K562 (cell line): Measurements from ENCODE around the gene SLC5A10. TPM values are rescaled to one million over a fixed set of nuclear protein-coding genes. Genes with fewer than 3 reads are reported as not detected.
A peak's percentile ranks its signal among the peaks of the same experiment; 100 is the strongest.

Experiments
- ATAC-seq: fragments of 200-7000 bp; cut with Tn5 transposase; 3 replicates; pipeline ENCODE4 v1.9.1; 2020; ENCODE audit warnings: moderate library complexity
- BruUV-seq: library from RNA; stranded (reverse); fragments of 400-500 nt; replicated peaks from 2 replicates; lab custom pipeline; 2021; lab: Mats Ljungman, UMichigan
- CTCF ChIA-PET: fragments of 300-600 bp; formaldehyde crosslinking; extraction: SDS; loops from one replicate; lab custom pipeline; 2021; ENCODE audit warnings: low intra/inter-chr PET ratio; lab: Yijun Ruan, JAX
- POLR2A ChIA-PET: fragments of 300-600, 350-650 bp; sonication (Branson Sonifier 250); formaldehyde crosslinking; extraction: SDS; loops from one replicate; lab custom pipeline; 2021; ENCODE audit warnings: antibody characterized with exemption, inconsistent platforms; lab: Yijun Ruan, JAX
- DNase-seq, 4 experiments: peaks; one replicate each; pipeline versions ENCODE4 v3.0.0 to v3.0.0-alpha.2; 2011 to 2018; ENCODE audit warnings: low spot score in 3 of 4, mixed read lengths in 3 of 4; ENCODE audit errors: extremely low read depth in 1 of 4
- FAIRE-seq: peaks from 2 replicates; lab custom pipeline; 2011; peaks lifted over from hg19 to GRCh38; lab: Jason Lieb, UNC
- H2AFZ ChIP-seq: 2 replicates; pipeline ENCODE4 v1.6.0; 2011; ENCODE audit warnings: low read depth, low read length, control low read depth, inconsistent platforms
- H3K27ac ChIP-seq: fragments of 200-600 bp; 3 replicates; pipeline ENCODE4 v1.8.0; 2011; ENCODE audit warnings: low read depth, mild to moderate bottlenecking, control low read depth, inconsistent platforms, low read length, moderate library complexity, mixed read lengths; ENCODE audit errors: extremely low read depth
- H3K27me3 ChIP-seq, 2 experiments: fragments of 300-600 bp in 1 of 2; 2 replicates in 1 of 2; 3 replicates in 1 of 2; pipeline versions ENCODE4 v1.6.0 to v1.8.0; 2011; ENCODE audit warnings: inconsistent platforms in 2 of 2, low read length in 2 of 2, mild to moderate bottlenecking in 1 of 2, mixed read lengths in 1 of 2, moderate library complexity in 1 of 2; ENCODE audit not compliant: control insufficient read depth in 2 of 2, insufficient read depth in 2 of 2
- H3K36me3 ChIP-seq: fragments of 300-600 bp; 3 replicates; pipeline ENCODE4 v1.8.0; 2011; ENCODE audit warnings: mild to moderate bottlenecking, low read length, inconsistent platforms; ENCODE audit not compliant: control insufficient read depth, insufficient read depth
- H3K4me1 ChIP-seq, 2 experiments: fragments of 200-600 bp in 1 of 2; replicated peaks in 1 of 2; 2 replicates in 1 of 2; 3 replicates in 1 of 2; pipeline versions ENCODE4 v1.5.1 to v1.8.0; 2011; ENCODE audit warnings: inconsistent platforms in 2 of 2, low read length in 2 of 2, mild to moderate bottlenecking in 1 of 2, mixed read lengths in 1 of 2, moderate library complexity in 1 of 2; ENCODE audit not compliant: control insufficient read depth in 2 of 2, insufficient read depth in 2 of 2
- H3K4me2 ChIP-seq: 2 replicates; pipeline ENCODE4 v1.6.1; 2011; ENCODE audit warnings: low read length, control low read depth, inconsistent platforms, mixed read lengths; ENCODE audit not compliant: insufficient read depth
- H3K4me3 ChIP-seq: fragments of 200-600 bp; sonication (generic), shearing (Covaris generic); 2 replicates; pipeline ENCODE4 v1.5.1; 2016; ENCODE audit warnings: control low read depth, inconsistent platforms
- H3K79me2 ChIP-seq: fragments of 200-600 bp; 3 replicates; pipeline ENCODE4 v1.8.0; 2011; ENCODE audit warnings: low read length, inconsistent platforms; ENCODE audit not compliant: control insufficient read depth, insufficient read depth
- H3K9ac ChIP-seq, 2 experiments: 2 replicates each; pipeline versions ENCODE4 v1.6.0 to v1.6.1; 2011; ENCODE audit warnings: low read depth in 2 of 2, low read length in 2 of 2, control low read depth in 1 of 2, inconsistent platforms in 1 of 2, mild to moderate bottlenecking in 1 of 2, mixed read lengths in 1 of 2; ENCODE audit not compliant: insufficient read depth in 1 of 2
- H3K9me1 ChIP-seq: one replicate; pipeline ENCODE4 v1.6.0; 2011; ENCODE audit warnings: inconsistent platforms, mild to moderate bottlenecking, low read length, moderate library complexity; ENCODE audit not compliant: control insufficient read depth, insufficient read depth
- H3K9me3 ChIP-seq: replicated peaks from 2 replicates; pipeline ENCODE4 v1.5.1; 2011; ENCODE audit warnings: low read depth, low read length, inconsistent platforms; ENCODE audit not compliant: control insufficient read depth, insufficient read depth
- H4K20me1 ChIP-seq: replicated peaks from 2 replicates; pipeline ENCODE4 v1.6.1; 2011; ENCODE audit warnings: low read length, inconsistent platforms, mixed read lengths; ENCODE audit not compliant: control insufficient read depth, insufficient read depth
- CBX2 ChIP-seq: fragments of 200-600 bp; sonication (generic); IDR thresholded peaks from one replicate; pipeline ENCODE4 v1.6.1; 2012; ENCODE audit warnings: mild to moderate bottlenecking, low read length, inconsistent platforms; ENCODE audit not compliant: insufficient read depth, poor library complexity, severe bottlenecking
- ESRRA ChIP-seq: fragments of 450-650 bp; IDR thresholded peaks from 2 replicates; pipeline ENCODE4 v1.6.1; 2014; ENCODE audit warnings: low read depth, mild to moderate bottlenecking, moderate library complexity, borderline replicate concordance
- HDAC6 ChIP-seq: IDR thresholded peaks from 2 replicates; pipeline ENCODE4 v1.6.1; 2012; ENCODE audit warnings: low read depth, mild to moderate bottlenecking, control low read depth, inconsistent platforms, low read length, moderate library complexity
- RBM25 ChIP-seq: fragments of 200-400 bp; formaldehyde crosslinking; IDR thresholded peaks from 2 replicates; pipeline ENCODE4 v1.6.1; 2018; ENCODE audit warnings: low read length, low read depth, moderate library complexity; ENCODE audit not compliant: severe bottlenecking
- STAT5A ChIP-seq: IDR thresholded peaks from 2 replicates; pipeline ENCODE4 v1.6.1; 2012; ENCODE audit warnings: low read length, inconsistent platforms, borderline replicate concordance
- TRIM25 ChIP-seq: fragments of 450-650 bp; IDR thresholded peaks from 2 replicates; pipeline ENCODE4 v1.7.0; 2016; ENCODE audit warnings: borderline replicate concordance
- TRIM28 ChIP-seq: fragments of 450-650 bp; IDR thresholded peaks from 2 replicates; pipeline ENCODE4 v1.6.1; 2017
- ZNF707 ChIP-seq: fragments of 250-450 bp; sonication (Bioruptor Pico); conservative IDR thresholded peaks from 2 replicates; pipeline ENCODE4 v1.8.0; 2022; ENCODE audit warnings: inconsistent platforms, mild to moderate bottlenecking, moderate library complexity
- WGBS: fragments of 100-300 bp; shearing (Covaris generic); methylation state at CpG from one replicate; pipeline ENCODE4 v1.1.6; 2016; ENCODE audit warnings: low coverage, mixed read lengths; ENCODE audit not compliant: insufficient coverage; ENCODE audit errors: missing lambda C conversion rate; 5-methylcytosine and 5-hydroxymethylcytosine counted together
- in situ Hi-C: fragments of 300-500 bp; cut with MboI; formaldehyde crosslinking; loops from 4 replicates; pipeline ENCODE4 v1.15.0; 2018; ENCODE audit warnings: inconsistent platforms, mixed read lengths
- intact Hi-C: fragments of 100-400 bp; cut with micrococcal nuclease; formaldehyde crosslinking; loops from 2 replicates; pipeline ENCODE4 v1.14.2; 2022
- polyA plus RNA-seq, 8 experiments: library from polyadenylated mRNA; depleted of rRNA in 4 of 8; stranded (reverse) in 5 of 8; unstranded in 3 of 8; fragments of >200 nt; fragmentation: Nextera tagmentation in 2 of 8; fragmentation: Illumina TruSeq in 1 of 8; extraction: Ambion mirVana in 2 of 8; extraction: Trizol in 1 of 8; gene quantifications; 2 replicates each; pipeline versions ENCODE4 v1.2.1 to v1.2.3, GENCODE V29; 2011 to 2014; ENCODE audit warnings: inconsistent platforms in 1 of 8, missing spikeins in 1 of 8
- total RNA-seq, 7 experiments: library from RNA; depleted of rRNA in 6 of 7; stranded (reverse); fragments of >200 nt in 6 of 7; fragmentation: Illumina TruSeq in 2 of 7; extraction: Trizol in 2 of 7; gene quantifications; 2 replicates each; pipeline versions ENCODE4 v1.2.1 to v1.2.3, GENCODE V29; 2011 to 2021; ENCODE audit warnings: low replicate concordance in 1 of 7
- TF ChIP-seq, protein P1 (sequence below): sonication (generic); formaldehyde crosslinking; IDR thresholded peaks from 2 replicates; pipeline ENCODE4 v1.8.1; 2023; ENCODE audit warnings: mild to moderate bottlenecking, missing genetic modification reagents

The SLC5A10 gene
- total and polyA plus RNA-seq, 9 of the 15 experiments (the other 6 are each of a cell fraction or from before 2014, with no cell fraction given): 0.03 to 0.09 (median 0.03) TPM; not detected in 5

DNA sequence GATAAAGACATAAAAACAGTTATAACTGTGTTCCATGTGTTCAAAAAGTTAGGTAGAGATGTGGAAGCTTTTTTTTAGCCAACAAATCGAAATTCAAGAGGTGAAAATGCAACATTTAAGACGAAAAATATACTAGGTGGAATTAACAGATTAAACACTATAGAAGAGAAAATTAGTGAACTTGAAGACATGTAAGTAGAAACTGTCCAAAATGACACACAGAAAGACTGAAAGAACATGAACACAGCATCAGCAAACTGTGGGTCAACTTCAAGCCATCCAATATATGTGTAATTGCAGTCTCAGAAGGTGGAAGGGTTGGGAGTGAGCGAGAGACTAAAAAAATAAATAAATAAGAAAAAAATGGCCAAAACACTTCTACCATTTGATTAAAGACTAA is 43.3 kb downstream of the SLC5A10 start:
- intact Hi-C loops: no loop called here
- no peak for DNase-seq
- Histone ChIP-seq H3K4me3 (no peak overlapping the region), H3K9me1 (peaks cover 3% of the 10 kb centered on the region), H2AFZ (no peak overlapping the region), H3K36me3 (peaks cover 4% of the 10 kb centered on the region; the same call in 2 of the 3 replicates), H3K27ac (no peak overlapping the region), H3K9ac (no peak overlapping the region), H3K4me2 (no peak overlapping the region), H3K4me1 (peaks cover 9 to 33% of the 10 kb centered on the region in 2 experiments; a peak in 4 of 5 replicates), H4K20me1 (peaks cover 13% of the 10 kb centered on the region; the same call in 1 of the 2 replicates), H3K9me3 (no peaks in the 10 kb centered on the region), H3K79me2 (0 out of 3 replicates have a peak, but pooled peaks cover 3% of the 10 kb centered on the region), H3K27me3 (no peaks in the 10 kb centered on the region)
- WGBS: 81% methylated on average over 3 of the region's 3 CpGs
- in situ Hi-C loops: no loop called here
- FAIRE-seq: no peak
- BruUV-seq: no TSS peak
- no peak for ATAC-seq
- POLR2A ChIA-PET: no interaction called here
- CTCF ChIA-PET: no interaction called here
- TF ChIP-seq, protein P1, sequence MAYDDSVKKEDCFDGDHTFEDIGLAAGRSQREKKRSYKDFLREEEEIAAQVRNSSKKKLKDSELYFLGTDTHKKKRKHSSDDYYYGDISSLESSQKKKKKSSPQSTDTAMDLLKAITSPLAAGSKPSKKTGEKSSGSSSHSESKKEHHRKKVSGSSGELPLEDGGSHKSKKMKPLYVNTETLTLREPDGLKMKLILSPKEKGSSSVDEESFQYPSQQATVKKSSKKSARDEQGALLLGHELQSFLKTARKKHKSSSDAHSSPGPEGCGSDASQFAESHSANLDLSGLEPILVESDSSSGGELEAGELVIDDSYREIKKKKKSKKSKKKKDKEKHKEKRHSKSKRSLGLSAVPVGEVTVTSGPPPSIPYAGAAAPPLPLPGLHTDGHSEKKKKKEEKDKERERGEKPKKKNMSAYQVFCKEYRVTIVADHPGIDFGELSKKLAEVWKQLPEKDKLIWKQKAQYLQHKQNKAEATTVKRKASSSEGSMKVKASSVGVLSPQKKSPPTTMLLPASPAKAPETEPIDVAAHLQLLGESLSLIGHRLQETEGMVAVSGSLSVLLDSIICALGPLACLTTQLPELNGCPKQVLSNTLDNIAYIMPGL (CRISPR knock-in tag): no peak
- TF ChIP-seq RBM25: peak; percentile 51
- TF ChIP-seq TRIM28: 0 out of 2 replicates have a peak, but pooled peaks have one; percentile 26

- FAIRE-seq (no peak), ATAC-seq (no peak), DNase-seq (no peak)
- no peak overlapping the region for H3K9ac ChIP-seq
- no TSS peak for BruUV-seq
- H3K27me3 ChIP-seq: no peaks in the 10 kb centered on the region
- no peak overlapping the region for H3K4me3 ChIP-seq
- no peaks in the 10 kb centered on the region for H3K9me3 ChIP-seq
- ChIA-PET POLR2A (interaction anchor here (0.7 to 1.8 kb wide), 3 partner anchors 16 to 1433 kb away, joined by 3 to 5 read pairs (median 3); no protein-coding TSS in a partner anchor), CTCF (no interaction called here)
- H3K4me1 ChIP-seq: peaks cover 18 to 43% of the 10 kb centered on the region in 2 experiments; a peak in 4 of 5 replicates
- peaks cover 3% of the 10 kb centered on the region for H3K9me1 ChIP-seq
- H3K27ac ChIP-seq: no peak overlapping the region
- intact Hi-C loops: no loop called here
- no peak overlapping the region for H3K4me2 ChIP-seq
- peaks cover 19% of the 10 kb centered on the region for H4K20me1 ChIP-seq
- peaks cover 9% of the 10 kb centered on the region; the same call in 2 of the 3 replicates for H3K36me3 ChIP-seq
- 91% methylated on average over 2 of the region's 2 CpGs for WGBS
- no peak overlapping the region for H2AFZ ChIP-seq
- H3K79me2 ChIP-seq: 0 out of 3 replicates have a peak, but pooled peaks cover 3% of the 10 kb centered on the region
- in situ Hi-C loops: no loop called here
- TF ChIP-seq TRIM25 (no peak), STAT5A (no peak), CBX2 (no peak), HDAC6 (no peak), ESRRA (no peak), ZNF707 (CRISPR knock-in tag) (no peak)
These were observed 44.5 kb downstream of the SLC5A10 start for GRCh38 chr17:18996458-18996857.
